HepG2 (cell line): Measurements from ENCODE around the gene CSDE1. TPM values are rescaled to one million over a fixed set of nuclear protein-coding genes. Genes with fewer than 3 reads are reported as not detected.

Experiments used
- ATAC-seq: fragments of 200-7000 bp; cut with Tn5 transposase; 3 replicates; pipeline ENCODE4 v1.9.1; 2020; ENCODE audit warnings: mild to moderate bottlenecking, moderate library complexity
- BruUV-seq: library from RNA; stranded (reverse); fragments of 400-500 nt; replicated peaks from 2 replicates; lab custom pipeline; 2021; lab: Mats Ljungman, UMichigan
- CTCF ChIA-PET: fragments of 300-600 bp; formaldehyde crosslinking; extraction: SDS; loops from one replicate; lab custom pipeline; 2021; ENCODE audit warnings: low total read pairs, inconsistent platforms, low intra/inter-chr PET ratio; lab: Yijun Ruan, JAX
- POLR2A ChIA-PET: fragments of 350-600 bp; sonication (Branson Sonifier 250); formaldehyde crosslinking; loops from one replicate; lab custom pipeline; 2020; ENCODE audit warnings: antibody characterized with exemption, inconsistent platforms; lab: Yijun Ruan, JAX
- DNase-seq: peaks from one replicate; pipeline ENCODE4 v3.0.0-alpha.2; 2015; ENCODE audit warnings: low spot score
- FAIRE-seq: peaks from 3 replicates; lab custom pipeline; 2011; peaks lifted over from hg19 to GRCh38; lab: Jason Lieb, UNC
- H2AFZ ChIP-seq: one replicate; pipeline ENCODE4 v1.6.1; 2011; ENCODE audit warnings: low read length, inconsistent platforms
- H3K27ac ChIP-seq: fragments of 300-600 bp; 3 replicates; pipeline ENCODE4 v1.8.0; 2011; ENCODE audit warnings: mixed run types, mild to moderate bottlenecking, mixed read lengths, low read length, inconsistent platforms; ENCODE audit not compliant: insufficient read depth; ENCODE audit errors: extremely low read length
- H3K27me3 ChIP-seq, 2 experiments: fragments of 200-600 bp in 1 of 2; 2 replicates in 1 of 2; 3 replicates in 1 of 2; pipeline versions ENCODE4 v1.6.0 to v1.8.0; 2011; ENCODE audit warnings: low read length in 2 of 2, mild to moderate bottlenecking in 2 of 2, moderate library complexity in 2 of 2, inconsistent platforms in 1 of 2; ENCODE audit not compliant: insufficient read depth in 2 of 2, control insufficient read depth in 1 of 2
- H3K36me3 ChIP-seq, 2 experiments: fragments of 200-600 bp in 1 of 2; replicated peaks in 1 of 2; 2 replicates in 1 of 2; 3 replicates in 1 of 2; pipeline versions ENCODE4 v1.5.1 to v1.8.0; 2011; ENCODE audit warnings: low read length in 2 of 2, inconsistent platforms in 1 of 2; ENCODE audit not compliant: insufficient read depth in 2 of 2, control insufficient read depth in 1 of 2
- H3K4me1 ChIP-seq: 2 replicates; pipeline ENCODE4 v1.5.1; 2012; ENCODE audit warnings: low read length, inconsistent platforms; ENCODE audit not compliant: insufficient read depth
- H3K4me2 ChIP-seq: 2 replicates; pipeline ENCODE4 v1.6.0; 2011; ENCODE audit warnings: low read depth, low read length, inconsistent platforms
- H3K4me3 ChIP-seq, 3 experiments: fragments of 200-600 bp in 1 of 3; sonication (generic), shearing (Covaris generic) in 1 of 3; replicated peaks in 1 of 3; 2 replicates each; pipeline ENCODE4 v1.5.1; 2011 to 2016; ENCODE audit warnings: low read length in 3 of 3, inconsistent platforms in 2 of 3, low read depth in 2 of 3, mild to moderate bottlenecking in 2 of 3, control low read depth in 1 of 3, mixed read lengths in 1 of 3; ENCODE audit not compliant: insufficient read depth in 1 of 3
- H3K79me2 ChIP-seq: one replicate; pipeline ENCODE4 v1.6.1; 2011; ENCODE audit warnings: low read length, inconsistent platforms; ENCODE audit not compliant: insufficient read depth
- H3K9ac ChIP-seq: 2 replicates; pipeline ENCODE4 v1.6.0; 2011; ENCODE audit warnings: mild to moderate bottlenecking, low read depth, low read length, inconsistent platforms; ENCODE audit not compliant: insufficient read depth
- H3K9me3 ChIP-seq: 2 replicates; pipeline ENCODE4 v1.5.1; 2012; ENCODE audit warnings: mild to moderate bottlenecking, low read length
- H4K20me1 ChIP-seq: 2 replicates; pipeline ENCODE4 v1.6.0; 2011; ENCODE audit warnings: inconsistent platforms, mild to moderate bottlenecking, low read length, moderate library complexity; ENCODE audit not compliant: insufficient read depth
- ATF7 ChIP-seq, 2 experiments: fragments of 450-650 bp in 1 of 2; sonication (generic) in 1 of 2; formaldehyde crosslinking in 1 of 2; IDR thresholded peaks; 2 replicates each; pipeline versions ENCODE4 v1.4.0 to v1.6.1; 2016 to 2020; ENCODE audit warnings: antibody characterized with exemption in 1 of 2, mild to moderate bottlenecking in 1 of 2, missing genetic modification reagents in 1 of 2
- CREB1 ChIP-seq, 2 experiments: fragments of 450-650 bp in 1 of 2; IDR thresholded peaks; 2 replicates each; pipeline ENCODE4 v1.6.1; 2016 to 2017; ENCODE audit warnings: control low read depth in 1 of 2, mild to moderate bottlenecking in 1 of 2, missing compliant biosample characterization in 1 of 2, missing genetic modification characterization in 1 of 2
- MAFF ChIP-seq: IDR thresholded peaks from 2 replicates; pipeline ENCODE4 v1.6.1; 2011; ENCODE audit warnings: low read depth, low read length, improper control_type of control experiment
- WGBS: methylation state at CpG from one replicate; pipeline ENCODE4 v1.1.6; 2017; ENCODE audit warnings: low lambda C conversion rate; 5-methylcytosine and 5-hydroxymethylcytosine counted together
- in situ Hi-C: cut with HindIII; loops from 2 replicates; pipeline ENCODE4 v1.10.0; 2017; ENCODE audit warnings: low pct_unique_long_range_greater_than_20kb; ENCODE audit not compliant: extremely low pct_ligation_motif_present
- intact Hi-C: fragments of 100-400 bp; cut with micrococcal nuclease; formaldehyde crosslinking; loops from one replicate; pipeline ENCODE4 v1.10.0; 2022; ENCODE audit not compliant: unreplicated experiment
- polyA plus RNA-seq, 8 experiments: library from polyadenylated mRNA; depleted of rRNA in 3 of 8; stranded (reverse) in 7 of 8; unstranded in 1 of 8; fragments of >200 nt; fragmentation: Illumina TruSeq in 4 of 8; extraction: Trizol in 4 of 8; gene quantifications; 2 replicates each; pipeline versions ENCODE4 v1.2.1 to v1.2.3, GENCODE V29; 2011 to 2016; ENCODE audit warnings: low read depth in 4 of 8, missing spikeins in 1 of 8, mixed read lengths in 1 of 8; ENCODE audit not compliant: insufficient read depth in 1 of 8
- total RNA-seq, 5 experiments: library from RNA; depleted of rRNA; stranded (reverse); fragments of >200 nt; fragmentation: Illumina TruSeq; extraction: Trizol; gene quantifications; 2 replicates each; pipeline ENCODE4 v1.2.3, GENCODE V29; 2016; ENCODE audit warnings: low read depth in 1 of 5
- TF ChIP-seq, protein P1 (sequence below), 2 experiments: fragments of 450-650 bp in 1 of 2; sonication (generic) in 1 of 2; formaldehyde crosslinking; IDR thresholded peaks; 2 replicates each; pipeline versions ENCODE4 v1.5.0 to v1.8.0; 2020 to 2022; ENCODE audit warnings: mild to moderate bottlenecking in 1 of 2, missing genetic modification reagents in 1 of 2
- TF ChIP-seq, protein P2 (sequence below): IDR thresholded peaks from 2 replicates; pipeline ENCODE4 v1.6.1; 2016; ENCODE audit warnings: control low read depth

CSDE1 gene
- total and polyA plus RNA-seq, 2 of the 13 experiments (the other 11 are each of a cell fraction or from before 2014, with no cell fraction given): 150 to 313 TPM

DNA sequence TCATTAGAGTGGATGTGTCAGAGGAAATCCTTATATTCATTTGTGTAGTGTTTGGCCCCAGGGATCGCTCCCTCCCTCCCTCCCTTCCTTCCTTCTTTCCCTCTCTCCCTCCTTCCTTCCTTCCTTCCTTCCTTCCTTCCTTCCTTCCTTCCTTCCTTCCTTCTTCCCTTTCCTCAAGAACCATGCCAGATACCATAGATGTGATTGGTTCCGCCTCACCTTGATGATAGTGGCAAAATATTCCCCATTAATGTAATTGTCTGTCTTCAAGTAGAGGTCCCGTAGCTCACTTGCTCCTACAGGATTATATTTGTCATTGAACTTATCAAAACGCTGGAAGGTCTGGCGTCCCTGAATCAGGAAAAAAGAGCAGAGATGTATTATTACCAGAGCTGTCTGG lies 80.1 kb downstream of the CSDE1 start:
- H3K4me3 ChIP-seq: no peak overlapping the region
- peaks cover 2 to 21% of the 10 kb centered on the region in 2 experiments; a peak in 3 of 5 replicates for H3K27me3 ChIP-seq
- 10% methylated on average over 5 of the region's 5 CpGs for WGBS
- H4K20me1 ChIP-seq: no peaks in the 10 kb centered on the region
- no peaks in the 10 kb centered on the region for H3K9me3 ChIP-seq
- CTCF ChIA-PET: no interaction called here
- FAIRE-seq (no peak), DNase-seq (no peak), ATAC-seq (no peak)
- no peak overlapping the region for H2AFZ ChIP-seq
- no peak overlapping the region for H3K9ac ChIP-seq
- H3K79me2 ChIP-seq: no peaks in the 10 kb centered on the region
- no peaks in the 10 kb centered on the region for H3K36me3 ChIP-seq
- H3K27ac ChIP-seq: no peak overlapping the region
- no peak overlapping the region for H3K4me2 ChIP-seq
- no peaks in the 10 kb centered on the region for H3K4me1 ChIP-seq
- no TSS peak for BruUV-seq
- POLR2A ChIA-PET: no interaction called here
- intact Hi-C loops: no loop called here
- in situ Hi-C loops: loop anchor here (25.0 kb wide), 1 partner anchor 315 kb away; no protein-coding TSS in a partner anchor
- TF ChIP-seq, protein P1, sequence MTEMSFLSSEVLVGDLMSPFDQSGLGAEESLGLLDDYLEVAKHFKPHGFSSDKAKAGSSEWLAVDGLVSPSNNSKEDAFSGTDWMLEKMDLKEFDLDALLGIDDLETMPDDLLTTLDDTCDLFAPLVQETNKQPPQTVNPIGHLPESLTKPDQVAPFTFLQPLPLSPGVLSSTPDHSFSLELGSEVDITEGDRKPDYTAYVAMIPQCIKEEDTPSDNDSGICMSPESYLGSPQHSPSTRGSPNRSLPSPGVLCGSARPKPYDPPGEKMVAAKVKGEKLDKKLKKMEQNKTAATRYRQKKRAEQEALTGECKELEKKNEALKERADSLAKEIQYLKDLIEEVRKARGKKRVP (CRISPR knock-in tag; IDR thresholded peaks at IDR 0.05): no peak

DNA sequence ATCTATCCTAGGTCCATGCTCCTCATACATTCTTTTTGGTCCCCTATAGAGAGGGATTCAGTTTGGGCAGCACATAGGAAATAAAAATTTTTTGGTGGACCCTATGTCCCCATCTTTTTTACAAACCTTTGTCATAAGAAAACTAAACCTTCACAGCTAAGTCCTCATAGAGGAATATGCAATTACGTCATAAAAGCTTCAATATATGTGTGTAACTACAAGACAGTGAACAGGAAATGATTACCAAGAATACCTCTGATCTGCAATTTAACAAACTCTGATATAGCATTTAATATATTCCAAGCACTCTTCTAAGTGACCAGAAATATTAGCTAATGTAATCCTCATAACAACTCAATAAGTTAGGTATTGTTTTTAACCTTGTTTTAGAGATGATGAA lies 81.7 kb downstream of the CSDE1 start:
- no peak overlapping the region for H3K9ac ChIP-seq
- H3K9me3 ChIP-seq: no peaks in the 10 kb centered on the region
- in situ Hi-C loops (loop anchor here (25.0 kb wide), 1 partner anchor 314 kb away; no protein-coding TSS in a partner anchor), intact Hi-C loops (no loop called here)
- CTCF ChIA-PET: no interaction called here
- peaks cover 2 to 21% of the 10 kb centered on the region in 2 experiments; a peak in 3 of 5 replicates for H3K27me3 ChIP-seq
- POLR2A ChIA-PET: no interaction called here
- no peaks in the 10 kb centered on the region for H3K79me2 ChIP-seq
- H3K4me3 ChIP-seq: no peak overlapping the region
- 42% methylated on average over 1 of the region's 1 CpG for WGBS
- FAIRE-seq (no peak), DNase-seq (no peak), ATAC-seq (no peak)
- H3K4me1 ChIP-seq: no peaks in the 10 kb centered on the region
- no peak overlapping the region for H3K27ac ChIP-seq
- BruUV-seq: no TSS peak
- TF ChIP-seq, protein P2, sequence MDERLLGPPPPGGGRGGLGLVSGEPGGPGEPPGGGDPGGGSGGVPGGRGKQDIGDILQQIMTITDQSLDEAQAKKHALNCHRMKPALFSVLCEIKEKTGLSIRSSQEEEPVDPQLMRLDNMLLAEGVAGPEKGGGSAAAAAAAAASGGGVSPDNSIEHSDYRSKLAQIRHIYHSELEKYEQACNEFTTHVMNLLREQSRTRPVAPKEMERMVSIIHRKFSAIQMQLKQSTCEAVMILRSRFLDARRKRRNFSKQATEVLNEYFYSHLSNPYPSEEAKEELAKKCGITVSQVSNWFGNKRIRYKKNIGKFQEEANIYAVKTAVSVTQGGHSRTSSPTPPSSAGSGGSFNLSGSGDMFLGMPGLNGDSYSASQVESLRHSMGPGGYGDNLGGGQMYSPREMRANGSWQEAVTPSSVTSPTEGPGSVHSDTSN: no peak
- TF ChIP-seq MAFF (no peak), ATF7 (IDR thresholded peaks at IDR 0.05) (peak; percentile 89), ATF7 (CRISPR knock-in tag; IDR thresholded peaks at IDR 0.05) (no peak), CREB1 (IDR thresholded peaks at IDR 0.05) (peak; percentile 49; the same call in 1 of the 2 replicates), CREB1 (CRISPR knock-in tag; IDR thresholded peaks at IDR 0.05) (no peak)
- H3K36me3 ChIP-seq: no peaks in the 10 kb centered on the region
- no peak overlapping the region for H2AFZ ChIP-seq
- H4K20me1 ChIP-seq: no peaks in the 10 kb centered on the region
- no peak overlapping the region for H3K4me2 ChIP-seq
